ENCODE data around the gene IGFBP7.

IGFBP7 gene

DNA sequence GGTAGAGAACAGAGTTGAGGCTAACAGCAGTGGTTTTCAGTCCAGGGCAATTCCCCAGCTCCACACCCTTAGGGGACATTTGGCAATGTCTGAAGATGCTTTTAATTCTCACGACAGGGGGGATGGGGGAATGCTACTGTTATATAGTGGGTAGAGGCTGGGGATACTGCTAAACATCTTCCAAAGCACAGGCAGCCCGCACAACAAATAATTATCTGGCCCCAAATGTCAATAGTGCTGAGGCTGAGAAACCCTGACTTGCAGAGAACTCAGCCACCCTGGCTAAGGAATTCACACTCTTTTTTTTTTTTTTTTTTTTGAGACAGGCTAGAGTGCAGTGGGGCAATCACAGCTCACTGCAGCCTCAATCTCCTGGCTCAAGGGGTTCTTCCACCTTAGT lies 70.8 kb downstream of the IGFBP7 start:
- no peak for DNase-seq

DNA sequence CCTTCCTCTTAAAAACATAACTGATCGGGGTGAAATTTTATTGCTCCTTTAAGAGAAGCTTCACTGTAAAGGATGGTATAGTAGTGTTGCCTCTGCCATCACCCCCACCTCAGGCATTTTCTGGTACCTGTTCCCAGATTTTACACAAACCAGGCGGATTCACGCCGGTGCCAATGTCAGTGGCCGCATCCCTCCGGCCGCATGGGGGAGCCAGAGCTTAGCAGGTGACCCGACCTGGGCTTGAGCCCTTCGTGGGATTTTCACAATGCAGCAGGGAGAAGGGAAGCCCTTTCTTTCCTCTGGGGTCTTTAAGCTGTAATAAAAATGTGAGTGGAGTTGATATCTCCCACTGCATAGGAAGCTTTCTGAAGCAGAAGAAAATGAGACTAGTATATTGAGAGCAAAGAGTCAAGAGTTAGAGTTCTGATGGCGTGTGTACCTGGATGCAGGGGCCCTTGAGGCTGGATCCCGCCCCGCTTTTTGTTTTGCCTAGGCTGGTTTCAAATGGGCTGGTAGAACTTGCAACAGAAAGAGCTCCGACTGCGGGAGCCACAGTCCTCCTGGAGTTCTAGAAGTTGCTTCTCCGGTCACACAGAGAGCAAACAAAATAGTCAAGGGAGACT lies 72.1 kb downstream of the IGFBP7 start:
- peak in 1 of 5 experiments; percentile 2 for DNase-seq

DNA sequence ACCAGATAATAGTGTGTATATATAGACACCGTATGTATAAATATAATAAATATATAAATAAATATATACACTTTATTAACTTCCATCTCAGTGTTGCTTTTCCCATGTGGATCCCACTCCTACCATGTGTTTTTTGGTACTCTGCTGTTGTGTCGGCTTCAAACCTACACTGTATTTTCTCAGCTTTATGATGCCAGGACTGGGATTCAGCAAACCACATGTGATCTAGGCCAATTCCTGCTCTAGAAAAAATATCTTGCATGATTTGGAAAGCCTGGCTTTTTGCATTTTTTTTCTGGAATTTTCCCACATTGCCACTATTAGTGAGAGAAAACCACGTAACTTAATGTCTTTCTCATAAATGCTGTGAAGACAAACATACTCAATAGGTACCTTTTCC lies 75.7 kb downstream of the IGFBP7 start:
- DNase-seq: no peak

DNA sequence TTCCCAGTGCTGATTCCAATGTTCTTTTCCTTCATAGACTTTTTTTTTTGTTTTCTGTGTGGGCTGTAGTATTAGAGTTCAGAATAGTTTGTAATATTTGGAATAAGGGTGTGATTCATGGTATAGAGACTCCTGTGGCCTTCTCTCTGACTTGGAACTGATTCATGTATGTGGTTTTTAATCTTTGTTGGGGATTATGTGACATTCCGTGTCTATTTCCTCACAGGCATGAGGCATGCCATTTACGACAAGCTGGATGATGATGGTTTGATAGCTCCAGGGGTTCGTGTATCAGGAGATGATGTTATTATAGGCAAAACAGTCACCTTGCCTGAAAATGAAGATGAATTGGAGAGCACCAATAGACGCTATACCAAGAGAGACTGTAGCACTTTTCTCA lies 87.1 kb downstream of the IGFBP7 start:
- no peak for DNase-seq

DNA sequence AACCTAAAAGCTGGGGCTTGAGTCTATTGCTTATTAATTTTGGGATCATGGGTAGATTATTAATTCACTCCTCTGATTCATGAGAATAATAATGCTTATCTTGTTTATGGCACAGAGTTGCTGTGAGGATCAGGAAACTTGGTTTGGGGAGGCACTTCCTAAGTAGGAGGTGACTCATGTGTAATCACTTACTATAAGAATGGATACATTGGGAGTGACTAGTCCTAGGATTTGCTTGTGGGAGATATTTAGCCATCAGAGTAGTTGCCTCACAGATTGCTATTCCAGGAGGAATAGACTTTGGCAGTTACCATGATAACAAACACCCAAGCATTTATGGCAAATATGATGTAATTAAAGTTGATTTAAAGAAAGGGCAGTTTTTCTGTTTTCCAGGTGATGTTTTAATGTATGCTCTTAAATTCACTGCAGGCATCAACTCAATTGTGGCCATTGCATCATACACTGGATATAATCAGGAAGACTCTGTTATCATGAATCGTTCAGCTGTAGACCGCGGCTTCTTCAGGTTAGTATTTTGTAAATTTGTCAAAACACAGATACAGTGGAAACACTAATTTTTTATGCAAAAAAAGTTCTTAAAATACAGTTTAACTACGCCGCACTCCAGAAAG lies 89.6 kb downstream of the IGFBP7 start:
- no peak for DNase-seq

DNA sequence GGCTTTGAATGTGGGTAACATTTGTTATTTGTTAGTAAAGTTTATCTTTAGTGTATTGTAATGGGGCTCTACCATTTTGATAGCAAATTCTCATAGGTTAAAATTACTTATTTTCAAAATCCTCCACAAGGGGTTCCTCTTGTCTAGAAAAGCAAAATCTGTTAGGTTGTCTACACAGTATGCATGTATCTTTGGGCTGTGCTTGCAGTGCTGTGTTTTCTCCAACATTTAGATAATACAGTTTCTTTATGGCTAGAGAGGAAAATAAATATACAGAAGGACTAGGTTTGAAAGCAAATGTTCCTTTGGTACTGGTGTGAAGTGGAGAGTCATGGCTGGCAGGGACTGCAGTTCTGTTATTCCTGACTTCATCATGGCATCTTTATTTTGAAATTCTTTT lies 91.2 kb downstream of the IGFBP7 start:
- no peak for DNase-seq

DNA sequence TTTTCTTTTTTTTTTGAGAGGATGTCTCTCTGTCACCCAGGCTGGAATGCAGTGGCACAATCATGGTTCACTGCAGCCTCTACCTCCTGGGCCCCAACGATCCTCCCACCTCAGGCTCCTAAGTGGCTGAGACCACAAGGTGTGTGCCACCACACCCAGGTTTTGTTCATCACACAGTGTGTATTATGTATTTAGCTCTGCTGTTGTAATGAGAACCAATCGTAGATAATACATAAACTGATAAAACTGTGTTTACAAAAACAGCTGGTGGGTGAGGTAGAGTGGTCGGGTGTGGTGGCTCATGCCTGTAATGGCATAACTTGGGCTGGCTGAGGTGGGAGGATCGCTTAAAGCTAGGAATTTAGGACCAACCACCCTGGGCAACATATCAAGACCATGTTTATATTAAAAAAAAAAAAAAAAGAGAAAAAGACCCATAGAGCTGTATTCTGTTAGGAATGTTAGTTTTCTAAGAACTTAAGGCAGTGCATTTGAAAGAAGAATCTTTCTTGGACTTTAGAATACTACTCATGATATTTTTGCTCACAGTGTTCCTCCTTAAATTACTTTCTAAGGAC lies 96.6 kb downstream of the IGFBP7 start:
- peak in 1 of 5 experiments; percentile 20 for DNase-seq

DNA sequence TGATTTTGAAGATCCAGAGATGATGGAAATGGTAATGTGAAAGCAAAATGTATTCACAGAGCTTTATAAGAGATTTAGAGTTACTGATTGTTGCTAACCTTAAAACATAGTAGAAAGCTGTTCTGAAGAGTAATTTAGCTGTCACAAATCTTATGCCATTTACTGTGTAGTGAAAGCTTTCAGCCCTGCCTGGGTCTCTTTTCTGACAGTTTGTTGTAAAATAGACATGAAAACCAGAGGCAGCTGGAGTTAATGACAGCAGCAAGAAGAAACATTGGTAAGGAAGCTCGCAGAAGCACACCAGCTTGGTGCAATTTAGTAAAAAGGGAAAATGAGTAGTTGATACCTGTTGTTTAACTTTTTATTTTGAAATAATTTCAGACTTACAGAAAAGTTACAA lies 110.4 kb downstream of the IGFBP7 start:
- no peak for DNase-seq

DNA sequence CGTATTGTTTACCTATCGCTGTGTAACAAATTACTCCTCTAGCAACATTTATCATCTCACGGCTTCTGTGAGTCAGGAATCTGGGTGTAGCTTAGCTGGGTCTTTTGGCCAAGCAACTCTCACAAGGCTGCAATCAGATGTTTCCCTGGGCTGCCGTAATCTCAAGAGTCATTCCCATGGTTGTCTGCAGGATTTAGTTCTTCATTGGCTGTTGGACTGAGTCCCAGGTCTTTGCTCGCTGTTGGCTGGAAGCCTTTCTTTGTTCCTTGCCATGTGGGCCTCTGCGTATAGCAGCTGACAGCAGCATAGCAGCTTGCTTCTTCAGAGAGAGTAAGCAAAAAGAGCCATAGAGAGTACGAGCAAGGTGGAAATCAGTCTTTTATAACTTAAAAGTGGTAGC lies 114.7 kb downstream of the IGFBP7 start:
- no peak for DNase-seq

DNA sequence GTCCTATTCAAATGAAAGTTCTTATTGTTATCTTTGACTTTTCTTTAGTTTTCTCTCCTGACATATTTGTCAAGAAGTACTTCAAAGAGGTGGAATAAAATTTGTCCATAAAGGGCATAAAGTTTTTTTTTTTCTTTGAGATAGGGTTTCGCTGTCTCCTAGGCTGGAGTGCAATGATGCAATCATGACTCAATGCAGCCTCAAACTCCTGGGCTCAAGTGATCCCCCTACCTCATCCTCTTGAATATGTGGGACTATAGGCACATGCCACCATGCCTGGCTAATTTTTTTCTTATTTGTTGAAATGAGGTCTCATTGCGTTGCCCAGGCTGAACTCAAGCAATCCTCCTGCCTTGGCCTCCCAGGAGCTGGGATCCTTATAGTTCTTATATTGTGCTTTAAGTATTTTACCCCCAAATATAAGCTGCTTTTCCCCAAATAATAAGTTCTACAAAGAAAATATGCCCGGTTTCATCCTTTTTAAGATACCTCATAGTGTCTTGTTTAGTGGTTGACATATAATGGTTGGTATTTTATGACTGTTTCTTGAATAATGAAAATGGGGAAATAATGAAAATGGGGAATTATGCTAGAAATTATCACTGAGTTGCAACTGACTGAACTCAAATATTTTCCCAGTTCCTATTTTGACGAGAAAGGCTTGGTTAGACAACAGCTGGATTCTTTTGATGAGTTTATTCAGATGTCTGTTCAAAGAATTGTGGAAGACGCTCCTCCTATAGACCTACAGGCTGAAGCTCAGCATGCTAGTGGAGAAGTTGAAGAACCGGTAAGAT lies 119.9 kb downstream of the IGFBP7 start:
- no peak for DNase-seq

DNA sequence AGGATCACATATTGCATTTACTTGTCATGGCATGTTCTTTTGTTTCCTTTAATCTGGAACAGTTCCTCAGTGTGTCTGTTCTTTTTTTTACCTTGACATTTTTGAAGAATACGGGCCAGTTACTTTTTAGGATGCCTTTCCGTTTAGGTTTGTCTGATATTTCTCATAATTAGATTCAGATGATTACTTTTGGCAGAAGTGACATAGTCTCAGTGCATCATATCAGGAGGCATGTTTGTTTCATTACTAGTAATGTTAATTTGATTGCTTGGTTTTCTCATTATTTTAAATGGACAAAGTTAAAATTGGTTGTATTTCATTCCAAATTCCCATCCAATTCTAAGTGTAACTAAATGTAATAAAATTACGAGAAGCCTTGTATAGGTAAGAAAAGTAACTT lies 123.2 kb downstream of the IGFBP7 start:
- no peak for DNase-seq

DNA sequence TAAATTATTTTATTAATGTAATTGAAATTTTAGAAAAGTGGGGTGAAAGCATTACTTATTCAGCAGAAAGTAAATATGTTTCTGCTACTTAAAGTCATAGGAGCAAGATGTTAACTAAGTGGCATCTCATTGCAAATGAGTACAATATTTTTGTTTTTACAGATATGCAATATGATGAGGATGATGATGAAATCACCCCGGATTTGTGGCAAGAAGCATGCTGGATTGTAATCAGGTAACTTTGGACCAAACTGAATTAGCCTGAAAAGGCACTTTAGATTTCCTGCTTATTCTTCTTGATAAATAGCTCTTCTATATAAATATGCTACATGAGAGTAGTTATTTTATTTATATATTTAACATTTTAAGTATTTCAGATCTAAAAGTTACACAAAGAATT lies 124.0 kb downstream of the IGFBP7 start:
- no peak for DNase-seq

DNA sequence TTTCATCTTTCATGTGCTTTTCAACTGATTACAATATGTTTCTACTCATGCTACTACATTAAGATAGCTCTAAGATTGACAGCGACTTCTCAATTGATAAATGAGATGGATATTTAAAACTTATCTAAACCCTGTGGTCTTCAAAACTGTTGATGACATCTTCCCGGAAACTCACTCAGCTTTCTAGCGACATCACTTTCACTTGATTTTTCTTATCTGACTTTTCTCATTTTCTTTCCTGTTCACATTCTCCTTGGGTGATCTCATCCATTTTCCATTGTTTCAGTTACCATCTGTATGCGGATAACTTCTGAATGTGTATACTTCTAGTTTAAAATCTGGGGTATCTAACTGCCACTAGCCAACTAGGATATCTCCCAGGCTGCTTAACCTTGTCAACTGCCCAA lies 128.4 kb downstream of the IGFBP7 start:
- peak in 1 of 5 experiments; percentile 56 for DNase-seq
